GM19463 (cell line): ENCODE results near the gene AFAP1L2.

Experiments used
- ATAC-seq: cut with Tn5 transposase; IDR thresholded peaks from one replicate; pipeline ENCODE4 v1.9.1; 2021; ENCODE audit warnings: mild to moderate bottlenecking, moderate library complexity; ENCODE audit not compliant: unreplicated experiment

AFAP1L2 gene

DNA sequence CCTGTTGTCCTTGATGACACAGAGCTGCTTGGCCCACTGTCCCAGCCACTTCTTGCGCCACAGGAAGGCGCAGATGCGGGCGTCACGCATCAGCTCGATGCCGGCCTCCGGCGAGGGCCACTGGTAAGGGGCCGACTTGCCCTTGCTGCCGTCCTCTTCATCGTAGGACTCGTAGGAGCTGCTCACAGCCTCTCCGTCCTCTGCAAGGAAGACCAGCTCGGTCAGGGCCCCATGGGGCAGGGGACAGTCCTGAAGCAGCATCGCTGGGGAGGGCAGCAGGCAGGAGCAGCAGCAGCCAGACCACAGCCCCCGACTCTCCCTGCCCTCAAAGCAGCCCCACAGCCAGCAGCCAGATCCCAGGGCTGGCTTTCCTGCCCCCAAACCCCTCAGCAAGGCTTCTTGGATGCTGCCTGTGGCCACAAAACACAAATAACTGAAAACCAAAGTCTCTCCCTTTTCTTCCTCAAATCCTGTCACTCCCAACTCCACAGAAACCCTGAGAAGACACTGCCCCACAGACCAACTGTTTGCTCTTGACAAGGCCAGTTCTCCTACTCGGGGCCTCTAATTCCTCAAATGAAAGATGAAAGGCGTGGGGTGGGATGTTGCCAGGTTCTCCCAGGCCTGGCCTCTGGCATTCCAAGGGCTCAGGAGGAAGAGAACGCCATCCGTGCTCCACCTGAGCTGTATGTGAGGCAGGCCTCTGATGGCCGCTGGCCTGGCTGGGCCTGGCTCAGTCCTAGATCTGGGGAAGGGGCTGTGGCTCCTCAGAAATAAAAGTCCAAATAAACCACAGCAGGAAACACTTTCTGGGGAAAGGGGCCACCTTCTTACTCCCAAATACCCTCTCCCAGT is 88.5 kb downstream of the AFAP1L2 start:
- ATAC-seq: no peak

DNA sequence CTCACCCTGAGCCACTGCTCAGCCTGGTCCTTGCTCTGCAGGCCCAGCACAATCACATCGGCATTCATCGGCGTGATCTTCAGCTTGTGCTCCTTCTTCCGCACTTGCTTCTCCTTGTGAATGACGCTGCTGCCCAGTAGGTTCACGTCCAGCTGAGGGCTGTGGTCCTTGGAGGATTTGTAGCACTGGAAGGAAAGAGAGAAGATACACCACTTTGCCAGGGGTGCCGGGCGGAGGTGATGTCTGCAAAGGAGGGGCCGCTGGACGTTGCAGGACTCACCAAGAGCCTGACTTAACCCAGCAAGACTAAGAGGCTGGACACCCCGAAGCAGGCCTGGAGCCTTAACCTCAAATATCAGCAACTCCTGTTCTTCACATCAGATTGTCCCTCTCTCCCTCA is 90.4 kb downstream of the AFAP1L2 start:
- no peak for ATAC-seq

DNA sequence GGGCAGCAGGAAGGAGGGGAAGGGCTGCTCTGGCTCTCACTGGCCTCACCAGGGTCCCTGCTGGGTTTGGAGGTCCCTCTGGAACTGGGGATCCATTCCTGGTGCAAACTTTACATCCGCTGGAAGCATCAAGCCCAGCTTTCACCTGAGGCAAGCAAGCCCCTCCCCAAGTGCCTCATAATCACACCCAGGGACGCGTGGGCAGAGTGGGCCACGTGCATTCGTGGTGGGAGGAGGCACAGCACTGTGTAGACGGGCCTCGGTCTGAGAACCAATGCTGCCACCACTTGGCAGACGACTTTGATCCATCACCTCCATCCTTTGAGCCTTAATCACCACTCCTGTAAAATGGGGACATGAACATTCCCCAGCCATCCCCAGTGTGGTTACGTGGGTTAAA is 91.2 kb downstream of the AFAP1L2 start:
- ATAC-seq: no peak

DNA sequence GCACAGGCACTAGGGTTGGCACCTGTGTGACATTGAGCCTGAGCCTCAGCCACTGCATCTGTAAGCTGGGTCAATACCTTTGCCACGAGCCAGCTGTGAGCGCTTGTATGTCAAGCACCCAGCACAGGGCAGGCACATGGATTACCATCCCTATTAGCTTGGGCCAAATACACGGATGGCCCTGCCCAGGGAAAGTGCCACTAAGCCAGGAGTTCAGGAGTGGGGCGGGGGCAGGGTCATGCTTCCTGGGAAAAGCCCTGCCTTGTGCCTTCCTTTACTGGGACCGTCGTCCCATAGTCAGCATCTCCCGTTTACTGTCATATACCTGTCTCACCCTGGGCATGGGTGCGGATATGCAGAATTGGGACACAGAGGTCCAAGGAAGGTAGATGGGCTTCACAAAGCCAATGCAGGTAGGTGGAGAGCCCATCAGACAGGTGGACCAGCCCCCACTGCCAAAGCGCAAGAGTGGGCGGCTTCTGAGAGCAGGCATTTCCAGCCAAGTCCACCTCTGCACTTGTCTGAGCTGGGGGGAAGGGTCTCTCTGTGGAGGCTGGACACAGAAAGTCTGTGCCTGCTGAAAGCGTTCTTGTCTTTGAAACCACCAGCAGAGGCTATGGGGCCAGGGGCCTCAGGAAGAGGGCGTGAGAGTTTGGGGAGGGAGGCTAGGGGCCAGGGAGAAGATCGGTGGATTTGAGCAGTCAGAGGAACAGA is 92.6 kb downstream of the AFAP1L2 start:
- ATAC-seq: no peak

DNA sequence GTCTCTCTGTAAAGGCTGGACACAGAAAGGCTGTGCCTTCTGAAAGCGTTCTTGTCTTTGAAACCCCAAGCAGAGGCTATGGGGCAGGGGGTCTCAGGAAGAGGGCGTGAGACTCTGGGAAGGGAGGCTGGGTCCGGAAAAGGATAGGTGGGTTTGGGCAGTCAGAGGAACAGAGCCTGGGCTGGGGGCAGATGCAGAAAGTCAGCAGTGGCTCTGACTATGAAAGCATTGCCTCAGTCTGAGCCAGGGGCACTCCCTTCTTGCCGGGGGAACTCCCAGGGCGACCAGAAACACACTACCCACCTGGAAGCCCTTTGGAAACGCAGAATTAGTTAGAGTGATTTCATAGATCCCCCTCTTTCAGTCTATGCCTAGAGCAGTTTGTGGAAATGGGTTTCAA is 93.3 kb downstream of the AFAP1L2 start:
- ATAC-seq: no peak

DNA sequence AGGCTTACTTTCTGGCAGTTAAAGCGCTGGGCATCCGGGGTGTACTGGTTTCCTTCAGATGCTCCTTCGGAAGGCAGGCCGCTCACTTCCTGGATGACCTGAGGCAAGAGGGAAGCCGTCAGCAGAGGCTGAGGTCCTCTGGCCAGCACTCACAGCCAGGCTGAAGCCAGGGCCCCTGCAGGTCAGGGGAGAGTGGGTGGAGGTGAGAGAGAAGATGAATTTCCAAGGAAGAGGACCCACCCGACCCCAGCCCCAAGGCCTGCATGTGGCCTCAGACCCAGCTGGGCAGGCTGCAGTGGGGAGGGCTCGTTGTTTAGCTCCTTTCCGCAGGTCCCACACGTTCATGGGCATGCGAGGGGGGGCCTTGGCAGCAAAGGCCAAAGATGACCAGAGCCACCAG is 94.0 kb downstream of the AFAP1L2 start:
- no peak for ATAC-seq

DNA sequence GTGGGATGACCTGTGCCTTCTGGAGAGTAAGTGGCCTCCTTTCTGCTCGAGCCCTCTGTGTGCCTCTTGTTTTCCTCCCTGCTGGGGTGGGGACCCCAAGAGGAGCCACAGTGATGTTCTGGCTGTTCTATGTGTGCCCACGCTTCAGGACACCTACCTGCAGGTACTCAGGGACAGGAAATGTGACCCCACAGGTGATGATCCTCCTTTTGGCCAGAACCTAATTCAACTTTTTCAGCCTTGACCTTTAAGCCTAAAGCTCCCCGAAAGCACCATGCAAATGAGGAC is 95.0 kb downstream of the AFAP1L2 start:
- ATAC-seq: no peak

DNA sequence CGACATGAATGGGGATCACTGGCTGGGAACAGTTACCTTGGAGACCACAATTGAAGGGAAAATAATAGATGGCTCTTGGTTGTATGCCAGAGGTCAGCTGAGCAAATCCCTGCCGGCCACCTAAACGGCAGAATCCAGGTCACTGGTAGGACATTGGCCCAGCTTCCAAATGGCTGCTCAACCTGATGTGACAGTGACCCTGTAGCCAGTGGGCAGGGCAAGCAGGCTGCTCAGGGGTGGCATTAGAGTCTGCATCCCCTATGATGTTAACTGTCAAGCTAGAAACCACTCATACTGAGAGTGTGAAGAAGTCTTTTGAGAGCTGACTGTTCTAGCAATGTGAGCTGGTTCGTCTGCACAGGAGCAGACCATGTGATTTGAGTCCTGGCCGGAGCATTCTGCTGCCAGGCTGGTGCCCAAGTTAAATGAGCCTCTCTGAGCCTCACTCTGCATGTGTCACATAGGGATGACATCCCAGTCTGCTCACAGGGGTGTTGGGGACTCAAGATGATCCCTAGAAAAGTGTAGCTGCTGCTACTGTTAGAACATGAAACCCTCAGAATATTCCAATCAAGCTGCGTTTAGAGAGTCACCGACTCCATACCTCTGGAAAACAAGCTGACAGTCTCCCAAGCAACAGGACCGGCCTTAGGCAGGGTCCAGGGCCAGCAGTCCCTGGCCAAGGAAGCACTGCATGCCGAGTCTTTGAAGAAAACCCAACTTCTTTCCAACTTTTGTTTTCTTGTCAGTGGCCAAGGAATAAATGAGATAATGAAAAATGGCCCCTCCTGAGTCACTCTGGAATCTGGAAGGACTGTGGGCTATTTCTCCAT is 95.6 kb downstream of the AFAP1L2 start:
- no peak for ATAC-seq

DNA sequence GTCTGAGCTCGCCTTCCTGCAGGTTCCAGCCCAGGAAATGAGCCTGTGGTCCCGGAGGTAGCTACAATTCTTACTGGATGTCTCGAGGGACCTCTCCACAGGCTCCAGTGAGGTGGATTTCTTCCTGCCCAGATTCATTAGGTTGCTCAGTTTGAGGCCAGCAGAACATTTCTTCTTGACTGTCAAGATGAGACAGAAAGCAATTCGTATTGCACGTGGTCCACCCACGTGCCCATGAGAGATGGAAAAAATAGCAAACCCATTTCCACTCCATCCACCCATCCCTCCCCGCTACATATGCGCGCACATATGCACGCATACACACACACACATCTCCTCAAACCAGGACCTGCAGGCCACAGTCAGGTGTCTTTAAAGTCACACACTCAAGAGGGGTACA is 96.6 kb downstream of the AFAP1L2 start:
- no peak for ATAC-seq

DNA sequence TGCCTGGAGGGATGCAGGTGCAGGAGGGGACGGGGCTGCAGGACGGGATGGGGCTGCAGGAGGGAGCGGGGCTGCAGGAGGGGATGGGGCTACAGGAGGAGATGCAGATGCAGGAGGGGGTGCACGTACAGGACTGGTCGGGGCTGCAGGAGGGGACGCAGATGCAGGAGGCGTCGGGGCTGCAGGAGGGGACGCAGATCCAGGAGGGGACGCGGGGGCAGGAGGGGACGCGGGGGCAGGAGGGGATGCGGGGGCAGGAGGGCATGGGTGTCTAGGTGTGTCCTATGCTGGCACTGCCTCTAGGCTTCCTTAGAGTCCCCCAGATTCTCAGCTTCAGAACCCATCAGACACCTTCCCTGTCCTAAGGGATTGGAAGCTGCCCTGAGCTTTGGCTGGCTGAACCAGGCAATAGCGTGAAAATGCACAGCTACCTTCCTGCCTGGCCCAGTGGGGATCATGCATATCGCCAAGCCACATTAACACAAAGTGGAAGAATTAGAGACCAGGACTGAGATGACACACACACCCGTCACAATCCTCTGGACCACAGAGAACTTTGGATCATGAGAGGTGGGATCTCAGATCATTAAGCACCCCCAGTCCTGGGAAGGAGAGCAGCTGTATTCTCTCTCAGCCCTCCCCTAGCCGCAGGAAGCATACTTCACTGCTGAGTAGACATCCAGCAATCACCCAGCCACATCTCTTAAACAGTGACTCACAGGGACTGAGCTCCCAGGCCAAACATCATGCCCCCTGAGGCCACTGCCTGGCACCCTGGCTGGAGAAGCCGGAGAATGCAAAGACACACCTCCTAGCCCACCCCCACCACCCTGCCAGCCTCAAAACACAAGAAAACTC is 98.0 kb downstream of the AFAP1L2 start:
- no peak for ATAC-seq

DNA sequence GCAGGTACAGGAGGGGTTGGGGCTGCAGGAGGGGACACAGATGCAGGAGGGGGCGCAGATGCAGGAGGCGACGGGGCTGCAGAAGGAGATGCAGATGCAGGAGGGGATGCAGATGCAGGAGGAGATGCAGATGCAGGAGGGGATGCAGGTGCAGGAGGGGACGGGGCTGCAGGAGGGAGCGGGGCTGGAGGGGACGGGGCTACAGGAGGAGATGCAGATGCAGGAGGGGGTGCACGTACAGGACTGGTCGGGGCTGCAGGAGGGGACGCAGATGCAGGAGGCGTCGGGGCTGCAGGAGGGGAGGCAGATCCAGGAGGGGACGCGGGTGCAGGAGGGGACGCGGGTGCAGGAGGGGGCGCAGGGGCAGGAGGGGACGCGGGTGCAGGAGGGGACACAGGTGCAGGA is 98.8 kb downstream of the AFAP1L2 start:
- no peak for ATAC-seq

DNA sequence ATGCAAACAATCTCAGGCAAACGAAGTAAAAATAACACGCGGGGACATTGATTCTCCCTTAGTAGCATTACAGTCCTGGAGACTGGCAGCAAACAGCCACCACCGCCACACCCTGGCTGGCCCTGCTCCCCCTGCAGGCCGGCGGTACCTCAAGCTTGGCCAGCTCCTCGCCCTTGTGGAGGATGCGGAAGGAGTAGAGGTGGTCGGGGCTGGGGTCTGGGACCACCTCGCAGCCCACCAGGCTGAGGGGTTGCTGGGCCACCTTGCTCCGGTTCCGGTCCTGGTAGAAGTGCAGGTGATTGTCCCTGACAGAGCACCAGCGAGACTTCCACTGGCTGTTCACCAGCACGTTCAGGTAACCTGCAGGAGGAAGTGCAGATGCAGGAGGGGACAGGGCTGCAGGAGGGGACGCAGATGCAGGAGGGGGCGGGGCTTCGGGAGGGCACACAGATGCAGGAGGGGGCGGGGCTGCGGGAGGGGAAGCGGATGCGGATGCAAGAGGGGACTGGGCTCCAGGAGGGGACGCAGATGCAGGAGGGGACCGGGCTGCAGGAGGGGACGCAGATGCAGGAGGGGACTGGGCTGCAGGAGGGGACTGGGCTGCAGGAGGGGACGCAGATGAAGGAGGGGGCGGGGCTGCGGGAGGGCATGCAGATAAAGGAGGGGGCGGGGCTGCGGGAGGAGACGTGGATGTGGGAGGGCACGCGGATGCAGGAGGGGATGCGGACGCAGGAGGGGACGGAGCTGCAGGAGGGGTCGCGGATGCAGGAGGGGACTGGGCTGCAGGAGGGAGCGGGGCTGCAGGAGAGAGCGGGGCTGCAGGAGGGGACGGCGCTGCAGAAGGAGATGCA is 99.5 kb downstream of the AFAP1L2 start:
- ATAC-seq: peak; percentile 58

DNA sequence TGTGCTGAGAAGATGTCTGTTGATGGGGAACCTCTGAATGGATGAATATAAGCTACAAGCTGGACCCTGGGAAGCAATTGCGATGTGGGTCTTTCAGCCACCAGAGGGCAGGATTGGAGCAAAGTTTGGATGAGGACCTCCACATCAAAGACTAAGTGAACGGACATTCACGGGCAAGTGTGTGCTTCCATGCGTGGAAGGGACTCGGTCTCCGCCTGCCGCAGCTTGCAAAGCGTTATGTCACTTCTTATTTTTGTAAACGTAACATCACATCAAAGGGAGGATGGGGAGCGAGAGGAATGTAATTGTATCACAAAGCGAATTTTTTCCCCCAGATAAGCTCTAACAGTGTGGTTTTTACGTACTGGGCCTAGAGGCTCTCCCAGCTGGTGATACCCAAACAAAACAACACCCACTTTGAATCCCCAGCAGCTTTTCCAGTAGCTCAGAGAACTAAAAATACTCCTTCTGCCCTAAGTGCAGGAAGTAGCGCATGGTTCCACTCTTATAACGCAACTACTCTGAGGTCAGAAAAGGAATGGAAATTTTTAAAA is 100.2 kb downstream of the AFAP1L2 start:
- peak; percentile 79 for ATAC-seq

DNA sequence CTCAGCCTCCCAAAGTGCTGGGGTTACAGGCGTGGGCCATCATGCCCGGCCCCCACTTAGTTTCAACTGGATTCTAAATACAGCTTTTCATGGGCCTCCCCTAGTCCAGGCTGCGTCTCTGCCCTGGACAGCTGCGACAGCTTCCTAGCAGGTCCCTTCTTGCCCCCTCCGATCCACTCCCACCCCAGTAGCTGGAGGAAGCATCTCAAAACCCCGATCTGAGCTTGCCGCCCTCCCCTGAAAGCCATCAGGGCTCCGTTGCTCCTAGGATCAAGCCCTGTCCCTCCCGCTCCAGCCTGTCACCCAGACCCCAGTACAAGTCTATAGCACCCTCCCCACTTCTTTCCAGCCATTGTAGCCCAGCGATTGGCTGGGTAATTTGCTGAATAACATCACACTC is 100.7 kb downstream of the AFAP1L2 start:
- no peak for ATAC-seq

DNA sequence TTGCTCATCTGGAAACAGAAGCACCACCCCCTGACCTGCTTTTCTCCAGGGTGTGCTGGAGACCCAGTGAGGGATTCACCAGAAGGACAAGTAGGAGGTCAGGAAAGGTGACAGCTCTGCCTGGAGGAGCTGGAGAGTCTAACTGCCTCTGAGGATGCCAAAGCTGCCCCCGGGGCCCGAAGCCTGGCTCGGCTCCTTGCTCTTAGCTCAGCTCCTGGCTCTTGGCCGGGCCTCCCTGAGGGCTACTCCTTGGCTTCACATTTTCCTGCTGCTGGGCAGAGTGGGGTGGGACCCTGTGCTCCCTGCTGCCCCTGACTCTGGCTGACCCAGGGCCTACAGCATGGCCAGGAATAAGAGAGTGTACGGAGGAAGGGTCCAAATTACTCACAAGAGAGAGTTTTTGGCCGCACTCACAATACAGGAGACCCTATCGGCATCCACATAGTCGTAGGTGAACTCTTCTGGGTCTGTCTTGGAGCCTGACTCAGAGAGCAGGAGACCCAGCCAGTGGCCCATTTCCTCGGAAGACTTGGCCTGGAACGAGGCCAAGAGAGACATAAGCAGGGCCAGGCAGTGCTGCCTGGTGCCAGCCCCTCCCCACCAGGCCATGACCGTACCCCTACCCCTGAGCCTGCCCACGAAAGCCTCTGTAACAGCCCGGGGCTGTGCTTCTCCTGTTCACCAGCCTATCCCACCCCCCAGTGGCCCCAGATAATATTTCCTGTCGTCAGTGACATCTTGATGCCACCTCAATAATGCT is 102.2 kb downstream of the AFAP1L2 start:
- no peak for ATAC-seq

DNA sequence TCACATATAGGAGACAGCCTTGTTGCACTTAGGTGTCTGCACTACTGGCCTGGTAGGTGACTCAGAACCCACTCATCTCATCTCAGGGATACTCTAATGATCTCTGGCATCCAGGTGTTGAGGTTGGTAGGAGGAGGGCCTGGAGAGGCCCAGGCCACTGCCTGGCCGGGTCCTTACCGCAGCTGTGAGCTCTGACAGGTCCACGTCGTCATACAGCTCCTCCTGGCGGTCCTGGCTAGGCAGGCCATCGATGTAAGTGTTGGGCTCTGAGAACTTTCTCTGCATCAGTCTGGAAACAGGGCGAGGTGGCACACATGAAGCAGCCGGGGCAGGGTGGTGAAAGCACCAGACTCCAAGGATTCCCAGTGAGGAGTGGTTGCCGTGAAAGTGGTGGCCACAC is 103.1 kb downstream of the AFAP1L2 start:
- ATAC-seq: no peak

DNA sequence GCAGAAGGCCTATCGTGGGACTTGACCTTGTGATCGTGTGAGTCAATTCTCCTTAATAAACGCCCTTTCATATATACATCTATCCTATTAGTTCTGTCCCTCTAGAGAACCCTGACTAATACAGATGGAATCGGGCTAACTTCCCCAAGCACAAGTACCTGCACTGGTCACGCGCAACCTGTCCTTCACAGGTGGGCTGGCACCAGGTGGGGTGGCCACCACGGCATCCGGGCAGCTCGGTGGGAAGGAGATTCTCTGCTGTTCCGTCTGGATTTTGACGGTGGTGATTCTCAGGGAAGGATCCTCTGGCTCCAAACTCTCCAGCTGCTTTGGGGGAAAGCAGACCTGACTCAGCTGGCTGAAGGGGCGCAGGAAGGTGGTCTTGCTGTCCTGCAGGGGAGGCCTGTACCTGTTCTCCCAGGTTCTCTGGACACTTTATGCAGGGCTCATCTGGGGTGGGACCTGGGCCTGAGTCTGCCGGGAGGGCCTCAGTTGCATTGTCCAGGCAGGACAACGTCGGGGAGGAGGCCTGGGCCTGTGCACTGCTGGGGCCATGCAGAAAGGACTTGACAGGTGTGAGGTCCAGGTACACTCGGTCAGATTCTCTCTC is 104.2 kb downstream of the AFAP1L2 start:
- no peak for ATAC-seq

DNA sequence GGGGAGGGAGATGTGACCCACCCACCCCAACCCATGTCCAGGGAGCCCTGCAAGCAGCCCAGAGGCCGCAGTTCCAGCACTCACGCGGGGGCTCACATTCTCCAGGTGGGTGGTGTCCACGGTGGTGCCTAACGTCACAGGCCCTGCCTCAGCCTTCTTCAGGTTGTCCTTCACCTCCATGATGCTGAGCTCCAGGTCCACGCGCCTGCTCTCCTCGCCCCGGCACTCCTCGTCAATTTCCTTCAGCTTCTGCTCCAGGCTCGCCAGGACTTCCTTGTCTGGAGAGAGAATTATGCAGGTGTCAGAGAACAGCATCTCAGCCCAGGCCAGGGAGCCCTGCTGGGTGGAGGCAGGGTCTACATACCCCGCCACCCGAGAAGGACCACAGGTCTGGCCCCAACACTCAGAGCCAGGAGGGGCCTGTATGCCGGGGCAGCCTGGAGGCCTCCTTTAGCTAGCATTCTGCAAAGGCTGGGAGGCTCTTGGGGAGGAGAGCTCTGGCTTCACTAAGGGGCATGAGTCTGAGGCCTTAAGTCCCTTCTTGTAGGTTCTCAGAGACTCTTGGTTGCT is 107.1 kb downstream of the AFAP1L2 start:
- ATAC-seq: no peak
